Upper lobe of left lung (tissue), 6 donors: Measurements from ENCODE around the gene GPR135. TPM values are rescaled to one million over a fixed set of nuclear protein-coding genes. Genes with fewer than 3 reads are reported as not detected.

ENCODE experiments used
- ATAC-seq, 2 donors: fragments of 200-7000 bp; cut with Tn5 transposase; one replicate each; pipeline ENCODE4 v1.9.1; 2022; ENCODE audit warnings: mild to moderate bottlenecking in 2 of 2, moderate library complexity in 2 of 2; ENCODE audit not compliant: low FRiP score in 2 of 2
- DNase-seq, 2 donors: peaks; one replicate each; pipeline ENCODE4 v3.0.0-alpha.2; 2019 to 2020
- H3K27ac ChIP-seq, 4 donors: fragments of 200-600 bp; sonication (generic); one replicate each; pipeline ENCODE4 v1.5.1; 2016 to 2019
- H3K27me3 ChIP-seq, 4 donors: fragments of 200-600 bp; sonication (generic); one replicate each; pipeline ENCODE4 v1.5.1; 2017 to 2019
- H3K36me3 ChIP-seq, 4 donors: fragments of 200-600 bp; sonication (generic); one replicate each; pipeline ENCODE4 v1.5.1; 2016 to 2019
- H3K4me1 ChIP-seq, 4 donors: fragments of 200-600 bp; sonication (generic); one replicate each; pipeline ENCODE4 v1.5.1; 2018 to 2019
- H3K4me3 ChIP-seq, 4 donors: fragments of 200-600 bp; sonication (generic); one replicate each; pipeline ENCODE4 v1.5.1; 2017 to 2019; ENCODE audit warnings: mild to moderate bottlenecking in 2 of 4, moderate library complexity in 1 of 4
- H3K9me3 ChIP-seq, 4 donors: fragments of 200-600 bp; sonication (generic); one replicate each; pipeline ENCODE4 v1.5.1; 2018 to 2019
- EP300 ChIP-seq, 4 donors: sonication (generic); formaldehyde crosslinking; IDR thresholded peaks; one replicate each; pipeline ENCODE4 v1.5.1; 2017; ENCODE audit warnings: antibody characterized with exemption in 4 of 4, control low read depth in 2 of 4
- POLR2A ChIP-seq, 4 donors: fragments of 450-650 bp; IDR thresholded peaks; one replicate each; pipeline ENCODE4 v1.5.1; 2016 to 2017; ENCODE audit warnings: antibody characterized with exemption in 4 of 4, mild to moderate bottlenecking in 2 of 4
- POLR2AphosphoS5 ChIP-seq, 2 donors: sonication (generic); formaldehyde crosslinking; IDR thresholded peaks; one replicate each; pipeline ENCODE4 v1.5.1; 2017; ENCODE audit warnings: antibody characterized with exemption in 2 of 2
- WGBS, 2 donors: methylation state at CpG; one replicate each; pipeline ENCODE4 v1.1.5; 2017 to 2018; 5-methylcytosine and 5-hydroxymethylcytosine counted together
- total RNA-seq, 6 donors: library from RNA; depleted of rRNA in 4 of 6; stranded (reverse); fragments of >200 nt in 4 of 6; gene quantifications; one replicate each; pipeline versions ENCODE4 v1.1.0 to v1.2.1, GENCODE V29; 2016 to 2021
- TF ChIP-seq, protein P1 (sequence below), 6 experiments: fragments of 450-650 bp in 4 of 6; fragments of 200-600 bp in 2 of 6; sonication (generic) in 2 of 6; IDR thresholded peaks; one replicate each; pipeline ENCODE4 v1.5.1; 2016 to 2019; ENCODE audit warnings: antibody characterized with exemption in 6 of 6
- donor health status: DM: no; HTN: no; CAD: no; lungs with moderate emphysema.
- donor health status: DM: no; HTN: yes; CAD: no; lungs with severe emphysema.

Gene GPR135
- total RNA-seq, 6 donors from 2014 or later: 1.7 to 10.5 (median 6.2) TPM

DNA sequence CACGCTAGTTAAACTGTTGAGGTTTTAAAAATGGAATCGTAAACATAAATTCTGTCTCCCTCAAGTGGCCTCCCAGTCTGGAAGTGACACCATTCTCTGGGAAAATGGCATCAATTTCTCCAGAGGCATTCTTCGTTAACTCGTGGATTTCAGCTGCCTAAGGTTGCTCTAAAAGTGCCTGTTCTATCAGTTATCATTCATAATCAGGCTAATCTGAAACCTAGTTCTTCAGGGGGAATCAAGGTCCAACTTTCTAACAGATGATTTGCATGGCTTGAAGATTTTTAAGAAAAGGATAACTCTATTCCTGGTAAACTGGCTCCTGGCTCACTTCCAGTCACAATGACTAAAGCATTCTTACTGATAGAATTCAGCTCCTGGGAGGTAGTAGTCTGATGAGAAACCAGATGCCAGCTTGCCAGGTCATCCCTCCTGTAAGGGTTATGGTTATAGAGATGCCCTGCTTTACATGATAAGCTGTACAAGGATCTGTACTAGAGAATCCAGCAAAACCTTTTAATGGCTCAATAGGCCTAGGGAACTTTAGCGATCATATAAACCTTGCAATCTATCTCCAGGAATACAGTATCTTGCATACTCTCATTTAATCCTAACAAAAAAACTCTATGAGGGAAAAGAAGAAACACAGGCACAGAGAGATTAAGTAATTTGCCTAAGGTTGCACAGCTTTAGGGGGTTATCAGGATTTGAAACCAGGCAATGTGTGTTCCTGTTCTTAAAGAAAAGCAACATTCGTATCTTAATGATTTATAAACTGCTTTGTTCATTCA is 17.6 kb upstream of the GPR135 start:
- DNase-seq (peak in 1 of 2 donors; percentile 25), ATAC-seq (no peak)
- WGBS, 2 donors: 48 to 49% methylated on average over 6 of the region's 6 CpGs
- peak overlapping the region in 3 of 4 donors; percentile 91 to 98 (median 96) for H3K4me3 ChIP-seq
- H3K9me3 ChIP-seq: no peaks in the 10 kb centered on the region
- TF ChIP-seq, protein P1, sequence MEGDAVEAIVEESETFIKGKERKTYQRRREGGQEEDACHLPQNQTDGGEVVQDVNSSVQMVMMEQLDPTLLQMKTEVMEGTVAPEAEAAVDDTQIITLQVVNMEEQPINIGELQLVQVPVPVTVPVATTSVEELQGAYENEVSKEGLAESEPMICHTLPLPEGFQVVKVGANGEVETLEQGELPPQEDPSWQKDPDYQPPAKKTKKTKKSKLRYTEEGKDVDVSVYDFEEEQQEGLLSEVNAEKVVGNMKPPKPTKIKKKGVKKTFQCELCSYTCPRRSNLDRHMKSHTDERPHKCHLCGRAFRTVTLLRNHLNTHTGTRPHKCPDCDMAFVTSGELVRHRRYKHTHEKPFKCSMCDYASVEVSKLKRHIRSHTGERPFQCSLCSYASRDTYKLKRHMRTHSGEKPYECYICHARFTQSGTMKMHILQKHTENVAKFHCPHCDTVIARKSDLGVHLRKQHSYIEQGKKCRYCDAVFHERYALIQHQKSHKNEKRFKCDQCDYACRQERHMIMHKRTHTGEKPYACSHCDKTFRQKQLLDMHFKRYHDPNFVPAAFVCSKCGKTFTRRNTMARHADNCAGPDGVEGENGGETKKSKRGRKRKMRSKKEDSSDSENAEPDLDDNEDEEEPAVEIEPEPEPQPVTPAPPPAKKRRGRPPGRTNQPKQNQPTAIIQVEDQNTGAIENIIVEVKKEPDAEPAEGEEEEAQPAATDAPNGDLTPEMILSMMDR (IDR thresholded peaks at IDR 0.05): no peak
- peaks cover 0 to 15% (median 0%) of the 10 kb centered on the region in 4 donors for H3K36me3 ChIP-seq
- H3K27me3 ChIP-seq: no peaks in the 10 kb centered on the region
- peaks cover 31 to 42% (median 37%) of the 10 kb centered on the region in 4 donors for H3K4me1 ChIP-seq
- peak overlapping the region in 3 of 4 donors; percentile 36 to 95 (median 94) for H3K27ac ChIP-seq

DNA sequence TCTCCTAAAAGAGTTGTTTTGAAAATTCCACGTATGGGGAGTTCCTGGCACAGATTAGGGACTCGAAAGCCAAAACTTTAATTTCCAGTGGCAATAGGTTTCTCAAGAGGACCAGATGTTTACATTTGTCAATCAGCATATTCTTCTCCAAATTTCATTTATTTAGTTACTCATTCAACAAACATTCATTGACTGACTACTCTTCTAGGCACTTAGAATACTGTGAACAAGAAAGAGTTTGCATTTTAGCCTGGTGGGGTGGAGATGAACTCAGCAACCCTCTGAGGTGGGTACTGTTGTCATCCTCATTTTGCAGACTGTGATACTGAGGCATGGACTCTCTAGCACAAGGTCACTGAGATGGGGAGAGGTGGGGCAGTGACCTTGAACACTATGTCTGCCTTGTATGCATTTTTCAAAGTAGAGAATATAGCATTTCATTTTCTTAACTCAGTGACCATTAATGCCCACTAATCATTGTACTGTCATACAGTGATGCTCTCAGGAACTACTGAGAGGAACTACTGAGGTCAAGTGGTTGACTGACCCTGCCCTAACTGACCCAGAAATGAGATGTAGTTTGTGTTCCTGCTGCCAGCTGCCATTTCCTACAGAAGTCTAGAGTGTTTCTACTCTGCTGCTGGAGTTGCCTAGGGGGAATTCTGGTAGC is 16.8 kb upstream of the GPR135 start:
- no peak for TF ChIP-seq POLR2AphosphoS5 (IDR thresholded peaks at IDR 0.05)
- TF ChIP-seq EP300 (IDR thresholded peaks at IDR 0.05): peak in 1 of 4 donors; percentile 12
- TF ChIP-seq, protein P1 (IDR thresholded peaks at IDR 0.05): no peak
- no peak for TF ChIP-seq POLR2A (IDR thresholded peaks at IDR 0.05)
- no peaks in the 10 kb centered on the region for H3K9me3 ChIP-seq
- H3K27ac ChIP-seq: peak overlapping the region in 3 of 4 donors; percentile 36 to 95 (median 94)
- WGBS, 2 donors: 50 to 72% methylated on average over 2 of the region's 2 CpGs
- no peak for DNase-seq
- no peaks in the 10 kb centered on the region for H3K27me3 ChIP-seq
- peak overlapping the region in 1 of 4 donors; percentile 91 for H3K4me3 ChIP-seq
- H3K36me3 ChIP-seq: peaks cover 0 to 14% (median 0%) of the 10 kb centered on the region in 4 donors
- ATAC-seq: no peak
- H3K4me1 ChIP-seq: peaks cover 31 to 42% (median 37%) of the 10 kb centered on the region in 4 donors

DNA sequence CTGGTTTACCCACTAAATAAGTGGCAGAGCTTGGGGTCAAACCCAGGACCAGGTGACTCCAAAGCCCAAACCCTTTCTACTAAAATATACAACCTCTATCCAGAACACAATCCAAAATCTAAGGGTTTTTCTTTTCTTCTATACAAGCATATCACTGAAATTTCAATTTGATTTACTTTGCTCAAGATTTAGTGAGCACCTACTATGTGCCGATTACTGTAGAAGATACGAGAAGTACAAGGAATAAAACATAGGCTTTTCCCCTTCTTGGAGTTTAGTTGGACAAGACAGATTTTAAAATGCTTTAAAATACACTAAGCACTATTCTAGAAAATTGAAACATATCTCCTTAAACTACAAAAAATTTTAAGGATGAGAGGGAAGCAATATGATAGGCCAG is 16.2 kb upstream of the GPR135 start:
- Histone ChIP-seq H3K4me1 (peaks cover 31 to 36% (median 35%) of the 10 kb centered on the region in 4 donors), H3K4me3 (no peak overlapping the region), H3K36me3 (peaks cover 0 to 14% (median 1%) of the 10 kb centered on the region in 4 donors), H3K9me3 (no peaks in the 10 kb centered on the region), H3K27ac (no peak overlapping the region), H3K27me3 (no peaks in the 10 kb centered on the region)
- ATAC-seq (no peak), DNase-seq (no peak)
- WGBS, 2 donors: 92 to 95% methylated on average over 2 of the region's 2 CpGs
- TF ChIP-seq POLR2A (IDR thresholded peaks at IDR 0.05) (no peak), POLR2AphosphoS5 (IDR thresholded peaks at IDR 0.05) (no peak), EP300 (IDR thresholded peaks at IDR 0.05) (no peak)
- TF ChIP-seq, protein P1 (IDR thresholded peaks at IDR 0.05): no peak

DNA sequence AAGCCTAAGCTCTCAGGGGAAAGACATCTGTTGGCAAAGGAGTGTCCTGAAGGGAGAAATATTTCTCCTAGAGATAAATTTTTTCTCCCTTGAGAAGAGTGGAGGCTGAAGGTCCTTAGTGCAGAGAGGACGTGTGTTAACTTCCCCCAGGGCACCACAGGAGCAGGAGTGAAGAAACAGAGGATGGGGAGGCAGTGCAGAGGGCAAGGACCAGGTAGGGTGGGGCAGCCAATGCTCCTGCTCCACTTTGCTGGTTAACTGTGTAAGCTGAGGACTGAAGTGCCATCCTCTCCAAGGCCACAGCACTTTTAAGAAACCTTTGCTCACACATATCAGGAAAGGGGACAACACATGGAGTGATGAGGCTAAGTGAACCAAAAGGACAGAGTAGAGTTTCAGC is 15.0 kb upstream of the GPR135 start:
- no peaks in the 10 kb centered on the region for H3K27me3 ChIP-seq
- H3K9me3 ChIP-seq: no peaks in the 10 kb centered on the region
- H3K4me1 ChIP-seq: peaks cover 19 to 26% (median 23%) of the 10 kb centered on the region in 4 donors
- no peak for ATAC-seq
- H3K27ac ChIP-seq: no peak overlapping the region
- TF ChIP-seq EP300 (IDR thresholded peaks at IDR 0.05): no peak
- TF ChIP-seq POLR2A (IDR thresholded peaks at IDR 0.05): no peak
- TF ChIP-seq, protein P1 (IDR thresholded peaks at IDR 0.05): no peak
- TF ChIP-seq POLR2AphosphoS5 (IDR thresholded peaks at IDR 0.05): no peak
- no peak overlapping the region for H3K4me3 ChIP-seq
- 44 to 54% methylated on average over 1 of the region's 1 CpG for WGBS, 2 donors
- DNase-seq: no peak
- H3K36me3 ChIP-seq: peaks cover 0 to 27% (median 5%) of the 10 kb centered on the region in 4 donors
